Liver (tissue), 3 donors: ENCODE data around the gene ADH4.

Source experiments
- EGR1 ChIP-seq, 2 donors: IDR thresholded peaks; 2 replicates each; pipeline ENCODE4 v1.6.1; 2016 to 2018; ENCODE audit warnings: antibody characterized with exemption in 2 of 2, low read depth in 2 of 2
- HNF4A ChIP-seq, 2 donors: conservative IDR thresholded peaks; 2 replicates each; pipeline ENCODE4 v1.6.1; 2016; ENCODE audit warnings: antibody characterized with exemption in 2 of 2, mild to moderate bottlenecking in 2 of 2
- JUND ChIP-seq, 2 donors: IDR thresholded peaks; 2 replicates each; pipeline ENCODE4 v1.6.1; 2016; ENCODE audit warnings: antibody characterized with exemption in 2 of 2
- MAX ChIP-seq: IDR thresholded peaks from 2 replicates; pipeline ENCODE4 v1.6.1; 2016; ENCODE audit warnings: antibody characterized with exemption
- RAD21 ChIP-seq, 2 donors: IDR thresholded peaks; 2 replicates each; pipeline ENCODE4 v1.6.1; 2016; ENCODE audit warnings: antibody characterized with exemption in 2 of 2, mild to moderate bottlenecking in 2 of 2
- RXRA ChIP-seq, 2 donors: IDR thresholded peaks; 2 replicates each; pipeline ENCODE4 v1.6.1; 2017 to 2018; ENCODE audit warnings: antibody characterized with exemption in 2 of 2, mild to moderate bottlenecking in 1 of 2
- SP1 ChIP-seq: IDR thresholded peaks from 2 replicates; pipeline ENCODE4 v1.6.1; 2018; ENCODE audit warnings: antibody characterized with exemption, mild to moderate bottlenecking
- TAF1 ChIP-seq: conservative IDR thresholded peaks from 2 replicates; pipeline ENCODE4 v1.6.1; 2016; ENCODE audit warnings: antibody characterized with exemption, mild to moderate bottlenecking
- TF ChIP-seq, protein P1 (sequence below): fragments of 150-350 bp; IDR thresholded peaks from 2 replicates; pipeline ENCODE4 v1.5.1; 2017; ENCODE audit warnings: improper control_type of control experiment, low read depth, low read length; ENCODE audit not compliant: missing input control
- TF ChIP-seq, protein P2 (sequence below): IDR thresholded peaks from 2 replicates; pipeline ENCODE4 v1.6.1; 2016; ENCODE audit warnings: antibody characterized with exemption, mild to moderate bottlenecking
- donor health status: healthy.
- donor health status: healthy.

DNA sequence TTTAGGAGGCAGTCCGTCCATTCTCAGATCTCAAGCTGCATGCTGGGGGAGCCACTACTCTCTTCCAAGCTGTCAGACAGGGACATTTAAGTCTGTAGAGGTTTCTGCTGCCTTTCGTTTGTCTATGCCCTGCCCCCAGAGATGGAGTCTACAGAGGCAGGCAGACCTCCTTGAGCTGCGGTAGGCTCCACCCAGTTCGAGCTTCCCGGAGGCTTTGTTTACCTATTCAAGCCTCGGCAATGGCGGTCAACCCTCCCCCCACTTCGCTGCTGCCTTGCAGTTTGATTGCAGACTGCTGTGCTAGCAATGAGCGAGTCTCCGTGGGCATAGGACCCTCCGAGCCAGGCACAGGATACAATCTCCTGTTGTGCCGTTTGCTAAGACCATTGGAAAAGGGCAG, 44.8 kb downstream of the ADH4 start:
- TF ChIP-seq SP1 (no peak), MAX (no peak), TAF1 (no peak), RXRA (IDR thresholded peaks at IDR 0.05) (no peak), HNF4A (conservative IDR thresholded peaks at IDR 0.05) (no peak), RAD21 (IDR thresholded peaks at IDR 0.05) (no peak), JUND (IDR thresholded peaks at IDR 0.05) (no peak), EGR1 (IDR thresholded peaks at IDR 0.05; ENCODE audit: low read depth in 2 of 2) (no peak)
- TF ChIP-seq, protein P1, sequence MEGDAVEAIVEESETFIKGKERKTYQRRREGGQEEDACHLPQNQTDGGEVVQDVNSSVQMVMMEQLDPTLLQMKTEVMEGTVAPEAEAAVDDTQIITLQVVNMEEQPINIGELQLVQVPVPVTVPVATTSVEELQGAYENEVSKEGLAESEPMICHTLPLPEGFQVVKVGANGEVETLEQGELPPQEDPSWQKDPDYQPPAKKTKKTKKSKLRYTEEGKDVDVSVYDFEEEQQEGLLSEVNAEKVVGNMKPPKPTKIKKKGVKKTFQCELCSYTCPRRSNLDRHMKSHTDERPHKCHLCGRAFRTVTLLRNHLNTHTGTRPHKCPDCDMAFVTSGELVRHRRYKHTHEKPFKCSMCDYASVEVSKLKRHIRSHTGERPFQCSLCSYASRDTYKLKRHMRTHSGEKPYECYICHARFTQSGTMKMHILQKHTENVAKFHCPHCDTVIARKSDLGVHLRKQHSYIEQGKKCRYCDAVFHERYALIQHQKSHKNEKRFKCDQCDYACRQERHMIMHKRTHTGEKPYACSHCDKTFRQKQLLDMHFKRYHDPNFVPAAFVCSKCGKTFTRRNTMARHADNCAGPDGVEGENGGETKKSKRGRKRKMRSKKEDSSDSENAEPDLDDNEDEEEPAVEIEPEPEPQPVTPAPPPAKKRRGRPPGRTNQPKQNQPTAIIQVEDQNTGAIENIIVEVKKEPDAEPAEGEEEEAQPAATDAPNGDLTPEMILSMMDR = no peak
- TF ChIP-seq, protein P2, sequence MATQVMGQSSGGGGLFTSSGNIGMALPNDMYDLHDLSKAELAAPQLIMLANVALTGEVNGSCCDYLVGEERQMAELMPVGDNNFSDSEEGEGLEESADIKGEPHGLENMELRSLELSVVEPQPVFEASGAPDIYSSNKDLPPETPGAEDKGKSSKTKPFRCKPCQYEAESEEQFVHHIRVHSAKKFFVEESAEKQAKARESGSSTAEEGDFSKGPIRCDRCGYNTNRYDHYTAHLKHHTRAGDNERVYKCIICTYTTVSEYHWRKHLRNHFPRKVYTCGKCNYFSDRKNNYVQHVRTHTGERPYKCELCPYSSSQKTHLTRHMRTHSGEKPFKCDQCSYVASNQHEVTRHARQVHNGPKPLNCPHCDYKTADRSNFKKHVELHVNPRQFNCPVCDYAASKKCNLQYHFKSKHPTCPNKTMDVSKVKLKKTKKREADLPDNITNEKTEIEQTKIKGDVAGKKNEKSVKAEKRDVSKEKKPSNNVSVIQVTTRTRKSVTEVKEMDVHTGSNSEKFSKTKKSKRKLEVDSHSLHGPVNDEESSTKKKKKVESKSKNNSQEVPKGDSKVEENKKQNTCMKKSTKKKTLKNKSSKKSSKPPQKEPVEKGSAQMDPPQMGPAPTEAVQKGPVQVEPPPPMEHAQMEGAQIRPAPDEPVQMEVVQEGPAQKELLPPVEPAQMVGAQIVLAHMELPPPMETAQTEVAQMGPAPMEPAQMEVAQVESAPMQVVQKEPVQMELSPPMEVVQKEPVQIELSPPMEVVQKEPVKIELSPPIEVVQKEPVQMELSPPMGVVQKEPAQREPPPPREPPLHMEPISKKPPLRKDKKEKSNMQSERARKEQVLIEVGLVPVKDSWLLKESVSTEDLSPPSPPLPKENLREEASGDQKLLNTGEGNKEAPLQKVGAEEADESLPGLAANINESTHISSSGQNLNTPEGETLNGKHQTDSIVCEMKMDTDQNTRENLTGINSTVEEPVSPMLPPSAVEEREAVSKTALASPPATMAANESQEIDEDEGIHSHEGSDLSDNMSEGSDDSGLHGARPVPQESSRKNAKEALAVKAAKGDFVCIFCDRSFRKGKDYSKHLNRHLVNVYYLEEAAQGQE = no peak
